GM12878 (cell line): ENCODE data around the gene ASB3.

Experiments
- ATF7 ChIP-seq: fragments of 450-650 bp; IDR thresholded peaks from 2 replicates; pipeline ENCODE4 v1.6.1; 2016; ENCODE audit warnings: low read depth, mild to moderate bottlenecking
- EP300 ChIP-seq, 2 experiments: fragments of 150-350 bp in 1 of 2; IDR thresholded peaks; 2 replicates each; pipeline ENCODE4 v1.6.1; 2011 to 2012; ENCODE audit warnings: low read depth in 2 of 2, low read length in 2 of 2, borderline replicate concordance in 1 of 2, improper control_type of control experiment in 1 of 2, inconsistent platforms in 1 of 2; ENCODE audit not compliant: control insufficient read depth in 1 of 2
- EZH2 ChIP-seq: IDR thresholded peaks from 2 replicates; pipeline ENCODE4 v1.6.1; 2012; ENCODE audit warnings: low read depth, mild to moderate bottlenecking, control low read depth, inconsistent platforms, low read length, borderline replicate concordance; ENCODE audit not compliant: control insufficient read depth
- IRF4 ChIP-seq: IDR thresholded peaks from 2 replicates; pipeline ENCODE4 v1.6.1; 2011; ENCODE audit warnings: low read depth, low read length
- NFYB ChIP-seq: IDR thresholded peaks from 2 replicates; pipeline ENCODE4 v1.6.1; 2011; ENCODE audit warnings: low read depth, mild to moderate bottlenecking, low read length, improper control_type of control experiment, moderate library complexity; ENCODE audit not compliant: insufficient read depth
- POLR2A ChIP-seq: IDR thresholded peaks from 2 replicates; pipeline ENCODE4 v1.6.1; 2011; ENCODE audit warnings: low read depth, mild to moderate bottlenecking, low read length
- RAD21 ChIP-seq: IDR thresholded peaks from 2 replicates; pipeline ENCODE4 v1.6.1; 2011; ENCODE audit warnings: mild to moderate bottlenecking, low read depth, low read length, moderate library complexity; ENCODE audit not compliant: insufficient read depth
- TF ChIP-seq, protein P1 (sequence below), 3 experiments: IDR thresholded peaks in 2 of 3; conservative IDR thresholded peaks in 1 of 3; 2 replicates each; pipeline ENCODE4 v1.5.1; 2011; ENCODE audit warnings: low read depth in 3 of 3, low read length in 3 of 3, mild to moderate bottlenecking in 3 of 3, control low read depth in 2 of 3, moderate library complexity in 2 of 3, inconsistent platforms in 1 of 3, mixed read lengths in 1 of 3; ENCODE audit not compliant: control insufficient read depth in 2 of 3, insufficient read depth in 1 of 3; ENCODE audit errors: extremely low read depth in 1 of 3
- TF ChIP-seq, protein P2 (sequence below): IDR thresholded peaks from 2 replicates; pipeline ENCODE4 v1.6.1; 2012; ENCODE audit warnings: mild to moderate bottlenecking, low read depth, low read length
- TF ChIP-seq, protein P3 (sequence below): fragments of 450-650 bp; IDR thresholded peaks from 2 replicates; pipeline ENCODE4 v1.6.1; 2014; ENCODE audit warnings: mild to moderate bottlenecking
- TF ChIP-seq, protein P4 (sequence below): fragments of 450-650 bp; formaldehyde crosslinking; IDR thresholded peaks from 2 replicates; pipeline ENCODE4 v1.4.0; 2022; ENCODE audit warnings: mild to moderate bottlenecking, moderate library complexity
- TF ChIP-seq, protein P5 (sequence below): IDR thresholded peaks from 2 replicates; pipeline ENCODE4 v1.6.1; 2012; ENCODE audit warnings: low read depth, low read length, improper control_type of control experiment

DNA sequence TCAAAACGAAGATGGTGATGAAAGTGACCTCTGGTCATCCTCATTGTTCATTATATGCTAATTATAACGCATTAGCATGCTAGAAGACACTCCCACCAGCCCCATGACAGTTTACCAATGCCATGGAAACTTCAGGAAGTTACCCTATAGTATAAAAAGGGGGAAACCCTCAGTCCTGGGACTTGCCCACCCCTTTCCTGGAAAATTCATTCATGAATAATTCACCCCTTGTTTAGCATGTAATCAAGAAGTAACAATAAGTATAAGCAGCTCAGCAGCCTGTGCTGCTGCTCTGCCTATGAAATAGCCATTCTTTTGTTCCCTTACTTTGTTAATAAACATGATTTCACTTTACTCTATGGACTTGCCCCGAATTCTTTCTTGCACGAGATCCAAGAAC is 89.7 kb downstream of the ASB3 start:
- TF ChIP-seq NFYB, result no peak
- TF ChIP-seq EP300 (IDR thresholded peaks at IDR 0.05; ENCODE audit: borderline replicate concordance in 1 of 2, control insufficient read depth in 1 of 2, low read depth in 2 of 2, low read length in 2 of 2), result no peak
- TF ChIP-seq POLR2A, result no peak
- TF ChIP-seq, protein P1, sequence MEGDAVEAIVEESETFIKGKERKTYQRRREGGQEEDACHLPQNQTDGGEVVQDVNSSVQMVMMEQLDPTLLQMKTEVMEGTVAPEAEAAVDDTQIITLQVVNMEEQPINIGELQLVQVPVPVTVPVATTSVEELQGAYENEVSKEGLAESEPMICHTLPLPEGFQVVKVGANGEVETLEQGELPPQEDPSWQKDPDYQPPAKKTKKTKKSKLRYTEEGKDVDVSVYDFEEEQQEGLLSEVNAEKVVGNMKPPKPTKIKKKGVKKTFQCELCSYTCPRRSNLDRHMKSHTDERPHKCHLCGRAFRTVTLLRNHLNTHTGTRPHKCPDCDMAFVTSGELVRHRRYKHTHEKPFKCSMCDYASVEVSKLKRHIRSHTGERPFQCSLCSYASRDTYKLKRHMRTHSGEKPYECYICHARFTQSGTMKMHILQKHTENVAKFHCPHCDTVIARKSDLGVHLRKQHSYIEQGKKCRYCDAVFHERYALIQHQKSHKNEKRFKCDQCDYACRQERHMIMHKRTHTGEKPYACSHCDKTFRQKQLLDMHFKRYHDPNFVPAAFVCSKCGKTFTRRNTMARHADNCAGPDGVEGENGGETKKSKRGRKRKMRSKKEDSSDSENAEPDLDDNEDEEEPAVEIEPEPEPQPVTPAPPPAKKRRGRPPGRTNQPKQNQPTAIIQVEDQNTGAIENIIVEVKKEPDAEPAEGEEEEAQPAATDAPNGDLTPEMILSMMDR (IDR thresholded peaks at IDR 0.05 in 2 of 3, conservative IDR thresholded peaks at IDR 0.05 in 1 of 3; ENCODE audit: control insufficient read depth in 2 of 3, extremely low read depth in 1 of 3, insufficient read depth in 1 of 3, low read depth in 3 of 3, low read length in 3 of 3), result no peak
- TF ChIP-seq RAD21, result no peak
- TF ChIP-seq ATF7, result no peak
- TF ChIP-seq, protein P2, sequence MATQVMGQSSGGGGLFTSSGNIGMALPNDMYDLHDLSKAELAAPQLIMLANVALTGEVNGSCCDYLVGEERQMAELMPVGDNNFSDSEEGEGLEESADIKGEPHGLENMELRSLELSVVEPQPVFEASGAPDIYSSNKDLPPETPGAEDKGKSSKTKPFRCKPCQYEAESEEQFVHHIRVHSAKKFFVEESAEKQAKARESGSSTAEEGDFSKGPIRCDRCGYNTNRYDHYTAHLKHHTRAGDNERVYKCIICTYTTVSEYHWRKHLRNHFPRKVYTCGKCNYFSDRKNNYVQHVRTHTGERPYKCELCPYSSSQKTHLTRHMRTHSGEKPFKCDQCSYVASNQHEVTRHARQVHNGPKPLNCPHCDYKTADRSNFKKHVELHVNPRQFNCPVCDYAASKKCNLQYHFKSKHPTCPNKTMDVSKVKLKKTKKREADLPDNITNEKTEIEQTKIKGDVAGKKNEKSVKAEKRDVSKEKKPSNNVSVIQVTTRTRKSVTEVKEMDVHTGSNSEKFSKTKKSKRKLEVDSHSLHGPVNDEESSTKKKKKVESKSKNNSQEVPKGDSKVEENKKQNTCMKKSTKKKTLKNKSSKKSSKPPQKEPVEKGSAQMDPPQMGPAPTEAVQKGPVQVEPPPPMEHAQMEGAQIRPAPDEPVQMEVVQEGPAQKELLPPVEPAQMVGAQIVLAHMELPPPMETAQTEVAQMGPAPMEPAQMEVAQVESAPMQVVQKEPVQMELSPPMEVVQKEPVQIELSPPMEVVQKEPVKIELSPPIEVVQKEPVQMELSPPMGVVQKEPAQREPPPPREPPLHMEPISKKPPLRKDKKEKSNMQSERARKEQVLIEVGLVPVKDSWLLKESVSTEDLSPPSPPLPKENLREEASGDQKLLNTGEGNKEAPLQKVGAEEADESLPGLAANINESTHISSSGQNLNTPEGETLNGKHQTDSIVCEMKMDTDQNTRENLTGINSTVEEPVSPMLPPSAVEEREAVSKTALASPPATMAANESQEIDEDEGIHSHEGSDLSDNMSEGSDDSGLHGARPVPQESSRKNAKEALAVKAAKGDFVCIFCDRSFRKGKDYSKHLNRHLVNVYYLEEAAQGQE, result no peak
- TF ChIP-seq, protein P3, sequence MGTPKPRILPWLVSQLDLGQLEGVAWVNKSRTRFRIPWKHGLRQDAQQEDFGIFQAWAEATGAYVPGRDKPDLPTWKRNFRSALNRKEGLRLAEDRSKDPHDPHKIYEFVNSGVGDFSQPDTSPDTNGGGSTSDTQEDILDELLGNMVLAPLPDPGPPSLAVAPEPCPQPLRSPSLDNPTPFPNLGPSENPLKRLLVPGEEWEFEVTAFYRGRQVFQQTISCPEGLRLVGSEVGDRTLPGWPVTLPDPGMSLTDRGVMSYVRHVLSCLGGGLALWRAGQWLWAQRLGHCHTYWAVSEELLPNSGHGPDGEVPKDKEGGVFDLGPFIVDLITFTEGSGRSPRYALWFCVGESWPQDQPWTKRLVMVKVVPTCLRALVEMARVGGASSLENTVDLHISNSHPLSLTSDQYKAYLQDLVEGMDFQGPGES, result no peak
- TF ChIP-seq, protein P4, sequence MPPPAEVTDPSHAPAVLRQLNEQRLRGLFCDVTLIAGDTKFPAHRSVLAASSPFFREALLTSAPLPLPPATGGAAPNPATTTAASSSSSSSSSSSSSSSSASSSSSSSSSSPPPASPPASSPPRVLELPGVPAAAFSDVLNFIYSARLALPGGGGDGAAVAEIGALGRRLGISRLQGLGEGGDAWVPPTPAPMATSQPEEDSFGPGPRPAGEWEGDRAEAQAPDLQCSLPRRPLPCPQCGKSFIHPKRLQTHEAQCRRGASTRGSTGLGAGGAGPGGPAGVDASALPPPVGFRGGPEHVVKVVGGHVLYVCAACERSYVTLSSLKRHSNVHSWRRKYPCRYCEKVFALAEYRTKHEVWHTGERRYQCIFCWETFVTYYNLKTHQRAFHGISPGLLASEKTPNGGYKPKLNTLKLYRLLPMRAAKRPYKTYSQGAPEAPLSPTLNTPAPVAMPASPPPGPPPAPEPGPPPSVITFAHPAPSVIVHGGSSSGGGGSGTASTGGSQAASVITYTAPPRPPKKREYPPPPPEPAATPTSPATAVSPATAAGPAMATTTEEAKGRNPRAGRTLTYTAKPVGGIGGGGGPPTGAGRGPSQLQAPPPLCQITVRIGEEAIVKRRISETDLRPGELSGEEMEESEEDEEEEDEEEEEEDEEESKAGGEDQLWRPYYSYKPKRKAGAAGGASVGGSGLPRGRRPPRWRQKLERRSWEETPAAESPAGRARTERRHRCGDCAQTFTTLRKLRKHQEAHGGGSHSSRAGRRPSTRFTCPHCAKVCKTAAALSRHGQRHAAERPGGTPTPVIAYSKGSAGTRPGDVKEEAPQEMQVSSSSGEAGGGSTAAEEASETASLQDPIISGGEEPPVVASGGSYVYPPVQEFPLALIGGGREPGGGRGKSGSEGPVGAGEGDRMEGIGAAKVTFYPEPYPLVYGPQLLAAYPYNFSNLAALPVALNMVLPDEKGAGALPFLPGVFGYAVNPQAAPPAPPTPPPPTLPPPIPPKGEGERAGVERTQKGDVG (CRISPR knock-in tag), result no peak
- no peak for TF ChIP-seq IRF4
- TF ChIP-seq, protein P5, sequence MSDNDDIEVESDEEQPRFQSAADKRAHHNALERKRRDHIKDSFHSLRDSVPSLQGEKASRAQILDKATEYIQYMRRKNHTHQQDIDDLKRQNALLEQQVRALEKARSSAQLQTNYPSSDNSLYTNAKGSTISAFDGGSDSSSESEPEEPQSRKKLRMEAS, result no peak
- no peak for TF ChIP-seq EZH2
